BJ (cell line): ENCODE data around the gene IGF2R. TPM values are rescaled to one million over a fixed set of nuclear protein-coding genes. Genes with fewer than 3 reads are reported as not detected.
"Not testable (repeated sequence)": the region's sequence is repeated elsewhere in the genome, so short reads cannot be mapped to it uniquely, and the experiment has no call there.

Experiments
- CTCF ChIA-PET: fragments of 350-600 bp; formaldehyde crosslinking; extraction: SDS; loops from one replicate; lab custom pipeline; 2021; ENCODE audit warnings: antibody characterized with exemption, inconsistent platforms; lab: Yijun Ruan, JAX
- POLR2A ChIA-PET: fragments of 300-600 bp; sonication (Branson Sonifier 250); formaldehyde crosslinking; extraction: SDS; loops from one replicate; lab custom pipeline; 2021; ENCODE audit warnings: antibody characterized with exemption; lab: Charles Lee
- DNase-seq: peaks from one replicate; pipeline ENCODE4 v3.0.0-alpha.2; 2011; ENCODE audit warnings: low read depth
- H3K27me3 ChIP-seq: 2 replicates; pipeline ENCODE4 v1.6.0; 2011; ENCODE audit warnings: low read length; ENCODE audit not compliant: control insufficient read depth, insufficient read depth
- H3K36me3 ChIP-seq: 2 replicates; pipeline ENCODE4 v1.5.1; 2011; ENCODE audit warnings: low read length; ENCODE audit not compliant: control insufficient read depth, insufficient read depth
- H3K4me3 ChIP-seq: 2 replicates; pipeline ENCODE4 v1.5.1; 2011; ENCODE audit warnings: low read depth, mild to moderate bottlenecking, control low read depth, low read length
- polyA minus RNA-seq: library from RNA; depleted of rRNA, polyadenylated mRNA; stranded (reverse); fragments of >200 nt; gene quantifications from 2 replicates; pipeline ENCODE4 v1.2.3, GENCODE V29; 2011; rRNA and poly(A)+ RNA removed
- polyA plus RNA-seq: library from polyadenylated mRNA; depleted of rRNA; stranded (reverse); fragments of >200 nt; gene quantifications from 2 replicates; pipeline ENCODE4 v1.2.3, GENCODE V29; 2011; rRNA removed
- TF ChIP-seq, protein P1 (sequence below): IDR thresholded peaks from 2 replicates; pipeline ENCODE4 v1.5.1; 2011; ENCODE audit warnings: low read depth, mild to moderate bottlenecking, control low read depth, inconsistent platforms, low read length, moderate library complexity; ENCODE audit not compliant: insufficient read depth

IGF2R gene, protein sequence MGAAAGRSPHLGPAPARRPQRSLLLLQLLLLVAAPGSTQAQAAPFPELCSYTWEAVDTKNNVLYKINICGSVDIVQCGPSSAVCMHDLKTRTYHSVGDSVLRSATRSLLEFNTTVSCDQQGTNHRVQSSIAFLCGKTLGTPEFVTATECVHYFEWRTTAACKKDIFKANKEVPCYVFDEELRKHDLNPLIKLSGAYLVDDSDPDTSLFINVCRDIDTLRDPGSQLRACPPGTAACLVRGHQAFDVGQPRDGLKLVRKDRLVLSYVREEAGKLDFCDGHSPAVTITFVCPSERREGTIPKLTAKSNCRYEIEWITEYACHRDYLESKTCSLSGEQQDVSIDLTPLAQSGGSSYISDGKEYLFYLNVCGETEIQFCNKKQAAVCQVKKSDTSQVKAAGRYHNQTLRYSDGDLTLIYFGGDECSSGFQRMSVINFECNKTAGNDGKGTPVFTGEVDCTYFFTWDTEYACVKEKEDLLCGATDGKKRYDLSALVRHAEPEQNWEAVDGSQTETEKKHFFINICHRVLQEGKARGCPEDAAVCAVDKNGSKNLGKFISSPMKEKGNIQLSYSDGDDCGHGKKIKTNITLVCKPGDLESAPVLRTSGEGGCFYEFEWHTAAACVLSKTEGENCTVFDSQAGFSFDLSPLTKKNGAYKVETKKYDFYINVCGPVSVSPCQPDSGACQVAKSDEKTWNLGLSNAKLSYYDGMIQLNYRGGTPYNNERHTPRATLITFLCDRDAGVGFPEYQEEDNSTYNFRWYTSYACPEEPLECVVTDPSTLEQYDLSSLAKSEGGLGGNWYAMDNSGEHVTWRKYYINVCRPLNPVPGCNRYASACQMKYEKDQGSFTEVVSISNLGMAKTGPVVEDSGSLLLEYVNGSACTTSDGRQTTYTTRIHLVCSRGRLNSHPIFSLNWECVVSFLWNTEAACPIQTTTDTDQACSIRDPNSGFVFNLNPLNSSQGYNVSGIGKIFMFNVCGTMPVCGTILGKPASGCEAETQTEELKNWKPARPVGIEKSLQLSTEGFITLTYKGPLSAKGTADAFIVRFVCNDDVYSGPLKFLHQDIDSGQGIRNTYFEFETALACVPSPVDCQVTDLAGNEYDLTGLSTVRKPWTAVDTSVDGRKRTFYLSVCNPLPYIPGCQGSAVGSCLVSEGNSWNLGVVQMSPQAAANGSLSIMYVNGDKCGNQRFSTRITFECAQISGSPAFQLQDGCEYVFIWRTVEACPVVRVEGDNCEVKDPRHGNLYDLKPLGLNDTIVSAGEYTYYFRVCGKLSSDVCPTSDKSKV (N-terminal part only)
- polyA plus RNA-seq (27.1 and 39.4 TPM in 2 replicates), polyA minus RNA-seq (67.1 and 121 TPM in 2 replicates)

DNA sequence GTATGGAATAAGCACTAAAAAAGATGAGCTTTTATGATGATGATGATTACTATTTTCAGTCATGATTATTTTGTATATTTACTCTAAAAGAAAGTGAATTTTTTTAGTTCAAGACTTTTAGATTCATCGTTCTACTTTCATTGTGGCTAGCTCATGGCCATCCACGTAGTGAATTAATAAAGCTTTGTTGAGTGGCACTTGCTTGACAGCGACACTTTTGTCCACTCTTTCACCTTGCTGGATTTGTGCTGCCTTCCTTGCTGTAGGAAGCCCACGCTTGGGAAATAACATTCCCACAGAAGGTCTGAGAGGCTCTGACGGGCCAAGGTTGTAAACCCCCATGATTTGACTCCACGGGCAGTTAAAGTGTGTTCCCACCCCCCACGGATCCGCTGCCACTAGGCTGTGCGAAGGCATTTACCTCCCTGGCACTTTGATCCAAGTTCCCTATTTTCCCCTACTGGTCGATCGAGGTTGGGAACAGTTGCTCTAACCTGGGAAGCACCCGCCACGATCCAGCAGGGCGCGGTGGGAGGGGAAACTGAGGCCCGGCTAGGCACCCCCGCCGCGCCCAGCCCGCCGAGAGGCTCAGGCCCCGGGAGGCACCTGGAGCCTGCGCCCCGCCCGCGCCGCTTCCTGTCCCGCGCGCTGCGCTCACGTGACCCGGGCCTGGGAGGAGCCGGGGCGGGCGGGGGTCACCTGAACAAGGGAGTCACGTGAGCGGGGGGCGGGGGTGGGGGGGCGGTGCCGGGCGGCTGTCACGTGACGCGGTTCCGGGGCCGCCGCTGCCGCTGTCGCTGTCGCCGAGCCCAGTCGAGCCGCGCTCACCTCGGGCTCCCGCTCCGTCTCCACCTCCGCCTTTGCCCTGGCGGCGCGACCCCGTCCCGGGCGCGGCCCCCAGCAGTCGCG lies at the start of gene IGF2R:
TSS of gene IGF2R (plus strand) at position 788 of the 909 bp plus-strand sequence. CDS start 165 bp downstream, outside the sequence.
- Histone ChIP-seq H3K27me3 (no peaks in the 10 kb centered on the region), H3K4me3 (peak within 1 kb of the TSS; percentile 74), H3K36me3 (no peaks in the 10 kb centered on the region)
- no peak for DNase-seq
- CTCF ChIA-PET: interaction anchor here (1.2 kb wide), 1 partner anchor 489 kb away, joined by 3 read pairs; no protein-coding TSS in a partner anchor
- POLR2A ChIA-PET: no interaction called here
- TF ChIP-seq, protein P1, sequence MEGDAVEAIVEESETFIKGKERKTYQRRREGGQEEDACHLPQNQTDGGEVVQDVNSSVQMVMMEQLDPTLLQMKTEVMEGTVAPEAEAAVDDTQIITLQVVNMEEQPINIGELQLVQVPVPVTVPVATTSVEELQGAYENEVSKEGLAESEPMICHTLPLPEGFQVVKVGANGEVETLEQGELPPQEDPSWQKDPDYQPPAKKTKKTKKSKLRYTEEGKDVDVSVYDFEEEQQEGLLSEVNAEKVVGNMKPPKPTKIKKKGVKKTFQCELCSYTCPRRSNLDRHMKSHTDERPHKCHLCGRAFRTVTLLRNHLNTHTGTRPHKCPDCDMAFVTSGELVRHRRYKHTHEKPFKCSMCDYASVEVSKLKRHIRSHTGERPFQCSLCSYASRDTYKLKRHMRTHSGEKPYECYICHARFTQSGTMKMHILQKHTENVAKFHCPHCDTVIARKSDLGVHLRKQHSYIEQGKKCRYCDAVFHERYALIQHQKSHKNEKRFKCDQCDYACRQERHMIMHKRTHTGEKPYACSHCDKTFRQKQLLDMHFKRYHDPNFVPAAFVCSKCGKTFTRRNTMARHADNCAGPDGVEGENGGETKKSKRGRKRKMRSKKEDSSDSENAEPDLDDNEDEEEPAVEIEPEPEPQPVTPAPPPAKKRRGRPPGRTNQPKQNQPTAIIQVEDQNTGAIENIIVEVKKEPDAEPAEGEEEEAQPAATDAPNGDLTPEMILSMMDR: no peak

DNA sequence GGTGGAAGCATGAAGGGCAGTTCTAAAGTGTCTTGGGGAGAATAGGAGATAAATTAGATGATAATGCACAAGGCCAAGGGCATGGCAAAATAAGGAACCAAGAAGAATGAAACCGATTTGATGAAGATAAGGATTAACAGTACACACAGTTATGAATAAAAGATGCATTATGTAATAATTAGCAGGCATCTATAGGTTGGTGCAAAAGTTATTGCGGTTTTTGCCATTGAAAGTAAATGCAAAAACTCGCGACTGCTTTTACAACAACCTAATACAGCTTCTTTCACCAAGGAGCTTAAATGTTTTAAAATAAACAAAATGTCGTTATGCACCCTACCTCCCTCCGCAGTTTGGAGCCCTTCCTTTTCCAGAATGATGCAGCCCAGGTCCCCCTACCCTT lies 49.1 kb upstream of the IGF2R start:
- CTCF ChIA-PET: no interaction called here
- POLR2A ChIA-PET: no interaction called here

DNA sequence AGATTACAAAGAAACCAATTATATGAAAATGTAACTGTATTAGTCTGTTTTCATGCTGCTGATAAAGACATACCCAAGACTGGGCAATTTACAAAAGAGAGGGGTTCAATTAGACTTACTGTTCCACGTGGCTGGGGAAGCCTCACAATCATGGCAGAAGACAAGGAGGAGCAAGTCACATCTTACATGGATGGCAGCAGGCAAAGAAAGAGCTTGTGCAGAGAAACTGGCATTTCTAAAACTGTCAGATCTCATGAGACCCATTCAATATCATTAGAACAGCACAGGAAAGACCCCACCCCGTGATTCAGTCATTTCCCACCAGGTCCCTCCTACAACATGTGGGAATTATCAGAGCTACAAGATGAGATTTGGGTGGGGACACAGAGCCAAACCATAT lies 44.7 kb upstream of the IGF2R start:
- DNase-seq, H3K4me3 ChIP-seq, H3K27me3 ChIP-seq, H3K36me3 ChIP-seq, POLR2A ChIA-PET: not testable (repeated sequence)
- CTCF ChIA-PET: interaction anchor here (0.6 kb wide), 1 partner anchor 295 kb away, joined by 3 read pairs; no protein-coding TSS in a partner anchor

More for the DNA sequence above, 49.1 kb upstream of the IGF2R start:
- H3K4me3 ChIP-seq: no peak overlapping the region
- H3K36me3 ChIP-seq: no peaks in the 10 kb centered on the region
- TF ChIP-seq, protein P1: no peak
- H3K27me3 ChIP-seq: peaks cover 4% of the 10 kb centered on the region
- DNase-seq: no peak

DNA sequence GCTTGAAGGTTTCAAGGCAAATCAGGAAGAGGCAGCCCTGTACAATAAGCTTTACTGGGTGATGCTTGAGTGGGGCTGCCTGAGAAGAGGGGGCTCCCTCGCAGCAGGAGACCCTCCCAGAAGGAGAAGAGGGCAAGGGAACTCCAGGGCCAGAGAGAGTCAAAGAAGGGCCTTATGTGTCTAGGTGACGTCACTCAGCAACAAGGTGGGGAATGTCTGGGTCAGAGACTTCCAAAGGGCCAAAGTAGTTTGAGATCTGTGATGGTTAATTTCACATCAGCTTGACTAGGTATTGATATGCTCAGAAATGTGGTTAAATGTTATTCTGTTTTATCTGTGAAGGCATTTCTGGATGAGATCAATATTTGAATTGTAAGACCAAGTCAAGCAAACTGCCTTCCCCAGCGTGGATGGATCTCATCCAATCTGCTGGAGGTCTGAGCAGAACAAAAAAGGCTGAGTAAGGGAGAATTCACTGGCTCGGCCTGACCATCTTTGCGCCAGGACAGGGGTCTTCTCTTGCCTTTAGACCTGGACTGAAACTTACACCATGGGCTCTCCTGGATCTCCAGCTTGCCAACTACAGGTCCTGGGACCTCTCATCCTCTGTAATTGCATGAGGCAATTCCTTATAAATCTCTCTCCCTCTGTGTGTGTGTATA lies 42.2 kb upstream of the IGF2R start:
- CTCF ChIA-PET: interaction anchor here (1.4 kb wide), 1 partner anchor 9 kb away, joined by 4 read pairs; no protein-coding TSS in a partner anchor
- DNase-seq: no peak
- H3K27me3 ChIP-seq: peaks cover 3% of the 10 kb centered on the region
- POLR2A ChIA-PET: no interaction called here
- H3K4me3 ChIP-seq: no peak overlapping the region
- no peaks in the 10 kb centered on the region for H3K36me3 ChIP-seq
- TF ChIP-seq, protein P1: no peak
